GM23248 (cell line): Measurements from ENCODE around the gene MACIR.

Experiments
- EZH2 ChIP-seq: fragments of 200-600 bp; sonication (generic); IDR thresholded peaks from 2 replicates; pipeline ENCODE4 v1.6.1; 2018; ENCODE audit warnings: antibody characterized with exemption, mild to moderate bottlenecking; ENCODE audit not compliant: insufficient read depth, poor library complexity, severe bottlenecking
- EZH2phosphoT487 ChIP-seq: fragments of 200-600 bp; sonication (generic); IDR thresholded peaks from 2 replicates; pipeline ENCODE4 v1.6.1; 2018; ENCODE audit warnings: antibody characterized with exemption, moderate library complexity, mild to moderate bottlenecking, low read depth; ENCODE audit not compliant: insufficient read depth

- no peak for TF ChIP-seq EZH2phosphoT487
- TF ChIP-seq EZH2, result no peak
Observed at GRCh38 chr5:103275851-103276250, 17.3 kb downstream of the MACIR start.
